Measurements from ENCODE around the gene LYVE1. TPM values are rescaled to one million over a fixed set of nuclear protein-coding genes. Genes with fewer than 3 reads are reported as not detected.
A peak's percentile ranks its signal among the peaks of the same experiment; 100 is the strongest.

LYVE1 gene
- total RNA-seq, 1 donor from 2014 or later = not detected

GRCh38 chr11:10543782-10544181 lies 24.7 kb downstream of the LYVE1 start:
- no peaks in the 10 kb centered on the region for H3K27me3 ChIP-seq (ENCODE audit: control insufficient read depth, insufficient read depth, low read length)
- no peaks in the 10 kb centered on the region for H3K36me3 ChIP-seq (ENCODE audit: control insufficient read depth, insufficient read depth, low read length)
- DNase-seq (ENCODE audit: low read depth) (no peak), FAIRE-seq (no peak)
- TF ChIP-seq CTCF (IDR thresholded peaks at IDR 0.05; ENCODE audit: insufficient read depth, low read length, severe bottlenecking) = no peak
- H3K4me3 ChIP-seq (ENCODE audit: low read depth, low read length) = no peak overlapping the region

- DNase-seq (ENCODE audit: low read depth) (no peak), FAIRE-seq (no peak)
- TF ChIP-seq CTCF (IDR thresholded peaks at IDR 0.05; ENCODE audit: insufficient read depth, low read length, severe bottlenecking) = no peak
- H3K36me3 ChIP-seq (ENCODE audit: control insufficient read depth, insufficient read depth, low read length) = no peaks in the 10 kb centered on the region
- H3K27me3 ChIP-seq (ENCODE audit: control insufficient read depth, insufficient read depth, low read length) = no peaks in the 10 kb centered on the region
- no peak overlapping the region for H3K4me3 ChIP-seq (ENCODE audit: low read depth, low read length)
Measured at GRCh38 chr11:10542776-10543175, 25.7 kb downstream of the LYVE1 start.

- TF ChIP-seq CTCF (IDR thresholded peaks at IDR 0.05; ENCODE audit: insufficient read depth, low read length, severe bottlenecking) = no peak
- no peaks in the 10 kb centered on the region for H3K36me3 ChIP-seq (ENCODE audit: control insufficient read depth, insufficient read depth, low read length)
- no peak for DNase-seq (ENCODE audit: low read depth)
- no peak for FAIRE-seq
- no peaks in the 10 kb centered on the region for H3K27me3 ChIP-seq (ENCODE audit: control insufficient read depth, insufficient read depth, low read length)
- H3K4me3 ChIP-seq (ENCODE audit: low read depth, low read length) = peak overlapping the region; percentile 89
Measured at GRCh38 chr11:10541561-10541930, 26.9 kb downstream of the LYVE1 start.

GRCh38 chr11:10540915-10541560 lies 27.4 kb downstream of the LYVE1 start, which contains the start of gene RNF141:
Gene RNF141 (minus strand): TSS chr11:10541187. CDS start chr11:10534158, 7,029 bp downstream.
- DNase-seq (ENCODE audit: low read depth) (peak; percentile 75), FAIRE-seq (no peak)
- TF ChIP-seq CTCF (IDR thresholded peaks at IDR 0.05; ENCODE audit: insufficient read depth, low read length, severe bottlenecking) = peak; percentile 94
- Histone ChIP-seq H3K36me3 (ENCODE audit: control insufficient read depth, insufficient read depth, low read length) (no peaks in the 10 kb centered on the region), H3K27me3 (ENCODE audit: control insufficient read depth, insufficient read depth, low read length) (no peaks in the 10 kb centered on the region), H3K4me3 (ENCODE audit: low read depth, low read length) (peak within 1 kb of the TSS; percentile 89)

- Histone ChIP-seq H3K36me3 (ENCODE audit: control insufficient read depth, insufficient read depth, low read length) (no peaks in the 10 kb centered on the region), H3K4me3 (ENCODE audit: low read depth, low read length) (peak overlapping the region; percentile 89), H3K27me3 (ENCODE audit: control insufficient read depth, insufficient read depth, low read length) (no peaks in the 10 kb centered on the region)
- DNase-seq (ENCODE audit: low read depth) (peak; percentile 32), FAIRE-seq (peak; percentile 47)
- no peak for TF ChIP-seq CTCF (IDR thresholded peaks at IDR 0.05; ENCODE audit: insufficient read depth, low read length, severe bottlenecking)
Measured at GRCh38 chr11:10540546-10540914, 27.9 kb downstream of the LYVE1 start.

- Histone ChIP-seq H3K27me3 (ENCODE audit: control insufficient read depth, insufficient read depth, low read length) (no peaks in the 10 kb centered on the region), H3K4me3 (ENCODE audit: low read depth, low read length) (no peak overlapping the region), H3K36me3 (ENCODE audit: control insufficient read depth, insufficient read depth, low read length) (no peaks in the 10 kb centered on the region)
- TF ChIP-seq CTCF (IDR thresholded peaks at IDR 0.05; ENCODE audit: insufficient read depth, low read length, severe bottlenecking) = no peak
- no peak for DNase-seq (ENCODE audit: low read depth)
- FAIRE-seq = no peak
Measured at GRCh38 chr11:10539339-10539738, 29.1 kb downstream of the LYVE1 start.
